Lower leg skin (tissue), 4 donors: ENCODE results near the gene GFOD2. TPM values are rescaled to one million over a fixed set of nuclear protein-coding genes. Genes with fewer than 3 reads are reported as not detected.
"Not testable (repeated sequence)": the region's sequence is repeated elsewhere in the genome, so short reads cannot be mapped to it uniquely, and the experiment has no call there.

Source experiments
- DNase-seq, 2 donors: peaks; one replicate each; pipeline ENCODE4 v3.0.0-alpha.2; 2019; ENCODE audit warnings: low spot score in 2 of 2
- H3K4me3 ChIP-seq: fragments of 200-600 bp; sonication (generic); 2 replicates; pipeline ENCODE4 v1.5.1; 2017; ENCODE audit warnings: mild to moderate bottlenecking, low read depth; ENCODE audit not compliant: poor library complexity, severe bottlenecking
- POLR2A ChIP-seq, 2 donors: fragments of 450-650 bp; IDR thresholded peaks; one replicate each; pipeline ENCODE4 v1.6.1; 2016 to 2017; ENCODE audit warnings: antibody characterized with exemption in 2 of 2, mild to moderate bottlenecking in 1 of 2, moderate library complexity in 1 of 2
- WGBS, 2 donors: methylation state at CpG; one replicate each; pipeline ENCODE4 v1.1.5; 2018; 5-methylcytosine and 5-hydroxymethylcytosine counted together
- intact Hi-C: fragments of 100-400 bp; cut with DNase I; formaldehyde crosslinking; loops from one replicate; pipeline ENCODE4 v1.15.0; 2023; ENCODE audit warnings: low total_unique reads
- total RNA-seq, 4 donors: library from RNA; depleted of rRNA; stranded (reverse); fragments of >200 nt; gene quantifications; one replicate each; pipeline ENCODE4 v1.1.0, GENCODE V29; 2016
- TF ChIP-seq, protein P1 (sequence below), 3 donors: fragments of 450-650 bp; IDR thresholded peaks; one replicate each; pipeline ENCODE4 v1.5.1; 2016; ENCODE audit warnings: antibody characterized with exemption in 3 of 3, mild to moderate bottlenecking in 3 of 3, moderate library complexity in 2 of 3

The GFOD2 gene
- total RNA-seq, 4 donors from 2014 or later: 31.7 to 41.4 (median 33.5) TPM

DNA sequence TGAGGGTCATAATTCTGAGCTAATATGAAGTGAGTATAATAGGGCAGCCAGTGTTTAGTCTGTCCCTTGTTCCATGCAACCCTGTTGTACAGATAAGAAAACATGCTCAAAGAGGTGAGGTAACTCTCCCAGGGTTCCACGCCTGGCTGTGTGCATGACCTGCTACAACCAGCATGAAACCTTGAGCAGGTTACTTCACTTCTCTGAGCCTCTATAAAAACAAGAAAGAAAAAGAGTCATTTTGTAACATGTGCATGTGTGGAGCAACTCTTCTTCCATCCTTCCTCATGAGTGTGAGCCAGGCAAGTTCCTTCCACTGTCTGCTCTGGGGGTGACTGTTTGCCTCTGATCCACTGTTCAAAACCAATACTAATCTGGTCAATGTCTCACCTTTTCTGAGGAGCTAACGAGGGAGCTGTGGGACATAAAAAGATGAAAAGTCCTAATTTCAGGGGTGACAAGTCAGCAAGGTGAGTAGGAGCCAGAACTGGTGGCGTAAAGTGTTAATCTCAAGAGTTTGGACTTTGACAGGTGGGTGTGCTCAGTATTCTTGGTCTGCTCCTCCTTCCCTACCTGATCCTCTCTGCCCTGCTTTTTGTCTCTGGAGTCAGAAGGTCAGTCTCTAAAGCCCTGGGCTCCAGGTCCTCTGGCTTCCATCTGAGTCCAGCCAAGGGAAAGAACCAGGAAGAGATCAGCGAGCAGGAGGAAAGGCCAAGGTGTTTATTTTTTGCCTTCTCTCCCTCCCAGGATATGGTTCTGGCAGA lies 21.5 kb downstream of the GFOD2 start:
- whole genome bisulfite sequencing, 2 donors: 77 to 91% methylated on average over 4 of the region's 4 CpGs
- no peak overlapping the region for H3K4me3 ChIP-seq
- DNase-seq: no peak
- intact Hi-C loops: no loop called here
- TF ChIP-seq POLR2A (IDR thresholded peaks at IDR 0.05): no peak
- TF ChIP-seq, protein P1, sequence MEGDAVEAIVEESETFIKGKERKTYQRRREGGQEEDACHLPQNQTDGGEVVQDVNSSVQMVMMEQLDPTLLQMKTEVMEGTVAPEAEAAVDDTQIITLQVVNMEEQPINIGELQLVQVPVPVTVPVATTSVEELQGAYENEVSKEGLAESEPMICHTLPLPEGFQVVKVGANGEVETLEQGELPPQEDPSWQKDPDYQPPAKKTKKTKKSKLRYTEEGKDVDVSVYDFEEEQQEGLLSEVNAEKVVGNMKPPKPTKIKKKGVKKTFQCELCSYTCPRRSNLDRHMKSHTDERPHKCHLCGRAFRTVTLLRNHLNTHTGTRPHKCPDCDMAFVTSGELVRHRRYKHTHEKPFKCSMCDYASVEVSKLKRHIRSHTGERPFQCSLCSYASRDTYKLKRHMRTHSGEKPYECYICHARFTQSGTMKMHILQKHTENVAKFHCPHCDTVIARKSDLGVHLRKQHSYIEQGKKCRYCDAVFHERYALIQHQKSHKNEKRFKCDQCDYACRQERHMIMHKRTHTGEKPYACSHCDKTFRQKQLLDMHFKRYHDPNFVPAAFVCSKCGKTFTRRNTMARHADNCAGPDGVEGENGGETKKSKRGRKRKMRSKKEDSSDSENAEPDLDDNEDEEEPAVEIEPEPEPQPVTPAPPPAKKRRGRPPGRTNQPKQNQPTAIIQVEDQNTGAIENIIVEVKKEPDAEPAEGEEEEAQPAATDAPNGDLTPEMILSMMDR (IDR thresholded peaks at IDR 0.05): no peak

DNA sequence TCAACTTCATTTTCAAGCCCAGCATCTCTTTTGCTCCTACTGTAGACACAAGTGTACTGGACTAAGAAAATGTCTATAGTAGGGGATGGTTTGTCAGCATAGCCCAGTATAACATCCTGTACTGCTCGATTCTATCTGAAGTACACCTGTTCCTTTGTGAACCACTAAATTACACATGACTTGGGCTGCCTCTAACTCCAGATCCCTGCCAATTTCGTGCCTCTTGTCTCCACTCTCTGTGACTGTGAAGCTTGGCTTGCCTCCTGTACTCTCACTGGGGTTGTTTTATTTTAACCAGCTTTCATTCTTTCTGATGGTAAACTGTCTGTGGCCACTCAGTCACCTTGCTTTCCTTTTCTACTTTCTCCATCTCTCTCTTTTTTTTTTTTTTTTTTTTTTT lies 24.5 kb downstream of the GFOD2 start:
- 50 to 65% methylated on average over 2 of the region's 2 CpGs for WGBS, 2 donors
- DNase-seq: no peak
- no peak overlapping the region for H3K4me3 ChIP-seq
- intact Hi-C loops: no loop called here
- no peak for TF ChIP-seq POLR2A (IDR thresholded peaks at IDR 0.05)
- TF ChIP-seq, protein P1 (IDR thresholded peaks at IDR 0.05): no peak

DNA sequence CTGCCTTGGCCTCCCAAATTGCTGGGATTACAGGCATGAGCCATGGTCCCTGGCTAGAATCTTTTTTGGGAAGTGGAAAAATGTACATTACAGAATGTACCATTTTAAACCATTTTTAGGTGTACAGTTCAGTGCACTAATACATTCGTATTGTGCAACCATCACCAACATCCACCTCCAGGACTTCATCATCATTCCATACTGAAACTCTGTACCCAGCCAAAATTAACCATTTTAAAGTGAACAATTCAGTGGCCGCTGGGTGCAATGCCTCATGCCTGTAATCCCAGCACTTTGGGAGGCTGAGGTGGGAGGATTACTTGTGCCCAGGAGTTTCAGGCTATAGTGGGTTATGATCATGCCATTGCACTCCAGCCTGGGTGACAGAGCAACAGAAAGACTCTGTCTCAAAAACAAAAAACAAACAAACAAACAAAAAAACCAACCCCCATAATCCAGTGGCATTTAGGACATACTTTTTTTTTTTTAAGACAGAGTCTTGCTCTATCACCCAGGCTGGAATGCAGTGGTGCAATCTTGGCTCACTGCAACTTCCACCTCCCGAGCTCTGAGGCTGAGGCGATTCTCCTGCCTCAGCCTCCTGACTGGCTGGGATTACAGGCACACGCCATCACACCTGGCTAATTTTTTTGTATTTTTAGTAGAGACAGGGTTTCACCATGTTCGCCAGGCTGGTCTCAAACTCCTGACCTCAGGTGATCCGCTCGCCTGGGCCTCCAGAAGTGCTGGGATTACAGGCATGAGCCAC lies 25.4 kb downstream of the GFOD2 start:
- intact Hi-C loops, DNase-seq, H3K4me3 ChIP-seq: not testable (repeated sequence)
- 91% methylated on average over 8 of the region's 8 CpGs for WGBS, 2 donors

- DNase-seq: no peak
- H3K4me3 ChIP-seq: no peak overlapping the region
- TF ChIP-seq POLR2A (IDR thresholded peaks at IDR 0.05): no peak
- TF ChIP-seq, protein P1 (IDR thresholded peaks at IDR 0.05): no peak
- 73 to 76% methylated on average over 17 of the region's 17 CpGs for WGBS, 2 donors
- intact Hi-C loops: no loop called here
Observed at GRCh38 chr16:67685388-67686112, 33.6 kb downstream of the GFOD2 start.

DNA sequence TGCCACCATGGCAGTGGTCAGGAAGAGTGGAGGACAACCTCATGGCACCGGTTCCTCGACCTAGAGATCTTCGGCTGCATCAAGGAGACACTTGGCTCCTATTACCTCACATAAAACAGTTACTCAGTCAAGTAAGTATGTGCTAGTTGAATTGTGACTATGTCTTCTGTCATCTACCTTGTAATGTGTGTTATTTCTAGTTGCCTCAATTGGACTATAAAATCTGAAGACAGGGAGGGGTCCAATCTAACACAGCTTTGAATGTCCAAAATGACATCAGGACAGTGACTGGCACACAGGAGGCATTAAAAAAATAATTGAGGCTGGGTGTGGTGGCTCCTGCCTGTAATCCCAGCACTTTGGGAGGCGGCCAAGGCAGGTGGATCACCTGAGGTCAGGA lies 35.3 kb downstream of the GFOD2 start:
- H3K4me3 ChIP-seq: no peak overlapping the region
- TF ChIP-seq, protein P1 (IDR thresholded peaks at IDR 0.05): no peak
- TF ChIP-seq POLR2A (IDR thresholded peaks at IDR 0.05): no peak
- intact Hi-C loops: no loop called here
- DNase-seq: no peak
- WGBS, 2 donors: 78 to 80% methylated on average over 4 of the region's 4 CpGs
